Heart left ventricle (tissue), 13 donors: ENCODE data around the gene RBM26.

Source experiments
- CTCF ChIP-seq, 12 donors: fragments of 200-600 bp; sonication (generic) in 4 of 12; IDR thresholded peaks; one replicate each; pipeline versions ENCODE4 v1.5.0 to v1.8.0; 2018 to 2022; ENCODE audit warnings: antibody characterized with exemption in 12 of 12, mild to moderate bottlenecking in 5 of 12
- POLR2A ChIP-seq, 2 donors: fragments of 450-650 bp; IDR thresholded peaks; one replicate each; pipeline ENCODE4 v1.6.1; 2017; ENCODE audit warnings: antibody characterized with exemption in 2 of 2, mild to moderate bottlenecking in 2 of 2, moderate library complexity in 2 of 2
- donor health status: ischemic (EF 13 %, LVEDD 7.1; RV severe dilation, severe dysfunction).
- donor health status: DM: no; HTN: yes; CAD: no.
- donor health status: DM: no; HTN: no; CAD: no.
- donor health status: ischemic (EF 25% LVEDD 6.9; RV normal size, moderate dysfunction).
- donor health status: ischemic (EF 25% LVEDD 5.7; RV mildly dilated, moderate dysfunction).
- donor health status: ischemic (EF 35%, LVEDD 5.7; RV mildly dilated, moderate dysfunction).
- donor health status: nonischemic (EF 11% LVEDD 7.7; RV severe dilation, severe dysfunction).
- donor health status: DM: yes; HTN: yes; CAD: no.
- donor health status: PGD.
- donor health status: ischemic (EF 29% LVEDD 5.4; RV normal size, mild dysfunction).
- donor health status: nonischemic (EF 23%, LVEDD 6.1; RV moderate dilation, normal function).

GRCh38 chr13:79427883-79428282 lies 21.8 kb upstream of the RBM26 start:
- TF ChIP-seq POLR2A (IDR thresholded peaks at IDR 0.05), result no peak
- no peak for TF ChIP-seq CTCF (IDR thresholded peaks at IDR 0.05)
